GM18502 (cell line): ENCODE results near the gene RIC3.
"Not testable (repeated sequence)": the region's sequence is repeated elsewhere in the genome, so short reads cannot be mapped to it uniquely, and the experiment has no call there.

ENCODE experiments used
- ATAC-seq: cut with Tn5 transposase; IDR thresholded peaks from one replicate; pipeline ENCODE4 v1.9.1; 2021; ENCODE audit warnings: mild to moderate bottlenecking; ENCODE audit not compliant: unreplicated experiment, poor library complexity

RIC3 gene

GRCh38 chr11:8192016-8192895, 23.4 kb upstream of the RIC3 start:
- peak; percentile 62 for ATAC-seq

DNA sequence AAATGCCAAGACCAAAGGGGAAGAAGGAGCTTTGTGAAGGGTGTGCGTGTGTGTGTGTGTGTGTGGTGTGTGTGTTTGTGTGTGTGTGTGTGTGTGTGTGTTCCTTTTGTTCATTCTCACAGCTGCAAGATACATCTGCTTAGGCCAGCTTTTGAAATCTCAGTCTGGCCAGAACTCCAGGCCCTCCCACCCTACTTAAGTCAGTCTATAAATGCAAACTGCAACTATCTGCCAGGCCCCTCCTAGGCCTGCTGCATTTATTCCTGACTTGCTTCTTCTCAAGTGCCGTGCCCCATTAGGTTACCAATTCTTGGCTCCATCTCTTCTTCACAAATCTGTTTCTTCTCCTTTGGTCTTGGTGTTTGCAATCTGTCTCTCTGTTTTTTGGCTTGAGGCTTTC, 21.6 kb upstream of the RIC3 start:
- no peak for ATAC-seq

GRCh38 chr11:8186429-8186828, 17.6 kb upstream of the RIC3 start:
- no peak for ATAC-seq

GRCh38 chr11:8183111-8183510, 14.3 kb upstream of the RIC3 start:
- no peak for ATAC-seq

DNA sequence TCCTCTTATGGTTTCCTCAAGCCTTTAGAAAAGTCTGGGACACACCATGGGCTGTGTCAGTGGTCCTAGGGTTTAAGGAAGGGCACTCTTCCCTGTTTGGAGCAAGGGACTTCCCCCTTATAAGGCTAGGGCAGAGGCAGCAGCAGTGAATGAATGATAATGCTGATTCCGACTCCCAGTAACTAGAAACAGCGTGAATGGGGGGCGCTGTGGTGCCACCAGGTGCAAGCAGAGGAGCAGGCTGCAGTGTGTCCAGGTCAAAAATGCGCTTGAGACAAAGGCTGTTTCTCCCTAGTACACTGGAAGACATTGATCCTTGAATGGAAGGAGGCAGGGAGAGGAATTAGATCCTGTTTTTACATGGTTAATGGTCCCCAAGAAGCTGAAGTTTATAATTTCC, 11.6 kb upstream of the RIC3 start:
- no peak for ATAC-seq

GRCh38 chr11:8178297-8178696, 9.5 kb upstream of the RIC3 start:
- ATAC-seq: no peak

GRCh38 chr11:8177136-8177535, 8.3 kb upstream of the RIC3 start:
- no peak for ATAC-seq

- ATAC-seq: no peak
These were observed 1.0 kb downstream of the RIC3 start for GRCh38 chr11:8167796-8168195.

DNA sequence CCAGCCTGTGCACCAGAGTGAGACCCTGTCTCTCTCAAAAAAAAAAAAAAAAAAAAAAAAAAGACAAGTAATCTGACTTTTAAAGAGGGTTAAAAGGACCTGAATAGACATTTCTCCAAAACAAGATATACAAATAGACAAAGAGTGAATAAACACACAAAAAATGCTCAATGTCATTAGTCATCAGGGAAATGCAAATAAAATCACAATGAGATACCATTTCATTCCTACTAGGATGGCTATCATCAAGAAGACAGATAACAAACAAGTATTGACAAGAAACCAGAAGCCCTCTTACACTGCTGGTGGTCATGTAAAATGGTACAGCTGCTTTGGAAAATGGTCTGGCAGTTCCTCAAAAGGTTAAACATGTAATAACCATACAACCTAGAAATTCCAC, 4.1 kb downstream of the RIC3 start:
- no peak for ATAC-seq

DNA sequence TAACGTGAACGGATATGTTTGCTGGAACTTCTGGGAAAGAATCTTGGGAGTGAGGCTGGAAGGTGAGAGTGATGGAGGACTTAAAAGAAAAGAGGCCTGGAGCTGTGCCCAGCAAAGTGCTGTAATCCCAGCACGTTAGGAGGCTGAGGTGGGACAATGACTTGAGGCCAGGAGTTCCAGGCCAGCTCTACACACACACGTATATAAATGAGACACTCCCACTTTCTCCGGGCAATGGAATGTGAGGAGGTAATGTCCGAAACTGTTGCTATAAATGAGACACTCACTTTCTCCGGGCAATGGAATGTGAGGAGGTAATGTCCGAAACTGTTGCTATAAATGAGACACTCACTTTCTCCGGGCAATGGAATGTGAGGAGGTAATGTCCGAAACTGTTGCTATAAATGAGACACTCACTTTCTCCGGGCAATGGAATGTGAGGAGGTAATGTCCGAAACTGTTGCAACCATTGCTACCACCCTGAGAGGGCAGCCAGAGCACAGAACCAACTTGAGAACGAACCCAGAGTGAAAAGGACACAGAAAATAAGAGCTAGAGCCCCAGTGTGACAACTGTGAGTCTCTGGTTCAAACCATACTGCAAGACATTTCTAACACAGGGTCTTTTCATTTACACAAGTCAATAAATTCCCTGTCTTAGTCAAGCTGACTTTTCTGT, 7.1 kb downstream of the RIC3 start:
- not testable (repeated sequence) for ATAC-seq

DNA sequence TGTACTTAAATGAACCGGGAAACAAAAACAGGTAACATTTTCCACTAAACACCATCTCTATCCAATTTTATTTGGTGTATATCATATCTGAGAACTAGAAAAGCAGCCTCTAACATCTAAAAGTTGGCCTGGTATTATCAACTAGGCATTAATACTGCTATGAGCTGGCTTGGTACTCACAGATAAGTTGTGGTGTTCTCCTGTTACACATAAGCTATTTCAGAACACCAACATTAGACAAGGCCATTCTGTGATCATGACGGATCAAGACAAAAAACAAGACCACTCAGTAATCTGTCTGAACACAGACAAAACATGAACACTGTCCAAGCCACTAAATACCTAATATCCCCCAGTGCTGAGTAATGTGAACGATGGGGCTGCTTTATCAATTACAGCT, 11.9 kb downstream of the RIC3 start:
- ATAC-seq: no peak

DNA sequence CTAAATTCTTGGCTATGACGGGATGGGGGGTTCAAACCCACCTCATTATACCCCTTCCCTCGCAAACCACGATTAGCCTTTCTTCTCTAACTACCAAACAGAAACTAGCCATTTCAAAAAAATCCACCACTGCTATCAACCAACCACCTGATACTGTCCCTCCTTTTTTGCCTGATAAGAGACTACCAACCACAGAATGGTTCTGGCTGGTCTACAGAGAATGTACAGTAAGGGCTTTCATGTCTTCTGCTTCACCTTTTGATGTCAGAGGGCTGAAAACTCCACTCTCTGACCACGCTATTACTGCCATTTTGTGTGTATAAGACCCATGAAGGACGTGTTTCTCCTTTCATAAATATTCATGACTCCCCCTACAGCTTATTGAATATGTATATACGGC, 19.1 kb downstream of the RIC3 start:
- no peak for ATAC-seq

GRCh38 chr11:8138526-8138925, 30.3 kb downstream of the RIC3 start:
- ATAC-seq: no peak

DNA sequence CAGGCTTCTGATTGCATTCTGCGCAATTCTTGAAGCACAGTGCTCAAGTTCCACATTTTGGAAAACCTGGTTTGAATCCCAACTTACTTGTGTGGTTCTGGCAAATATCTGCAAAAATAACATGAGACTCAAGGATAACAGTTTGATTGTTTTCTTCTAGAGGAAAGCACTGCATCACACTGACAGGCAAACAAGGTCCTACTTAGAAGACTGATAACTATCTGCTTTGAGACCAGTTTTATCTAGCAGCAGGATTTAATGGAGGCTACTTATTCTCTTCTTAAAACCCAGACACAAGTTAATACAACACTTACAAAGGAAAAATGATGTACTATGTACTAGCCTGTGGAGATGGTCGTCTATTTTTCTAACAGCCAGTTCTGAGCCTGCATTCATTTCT, 41.4 kb downstream of the RIC3 start:
- ATAC-seq: no peak

DNA sequence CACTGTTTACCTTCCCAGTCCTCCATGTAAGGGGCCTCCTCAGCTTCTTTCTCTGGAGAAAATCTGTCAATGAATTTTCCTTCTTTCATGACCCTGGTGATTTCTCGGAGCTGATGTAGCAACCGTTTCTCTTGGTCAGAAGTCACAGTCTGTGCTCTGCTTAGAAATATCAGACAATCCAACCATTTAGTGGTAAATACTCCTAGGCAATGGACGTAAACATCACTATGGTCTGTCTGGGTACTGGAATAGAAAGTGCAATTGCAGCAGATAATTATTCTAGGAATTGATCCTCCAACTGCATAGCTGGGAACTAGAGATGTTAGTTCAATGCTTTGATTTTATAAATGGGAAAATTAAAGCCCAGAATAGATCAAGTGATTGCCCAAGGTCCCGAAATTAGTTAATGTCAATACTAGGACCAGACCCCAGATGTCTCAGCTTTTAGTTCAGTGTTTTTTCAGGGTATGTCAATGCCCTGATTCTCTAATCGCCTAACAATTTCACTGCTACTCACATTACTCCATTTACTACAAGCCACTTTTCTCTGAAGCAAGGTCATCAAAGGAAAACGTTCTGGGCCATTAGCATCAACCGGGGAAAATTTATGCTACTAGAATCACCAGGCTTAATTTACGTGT, 42.1 kb downstream of the RIC3 start:
- ATAC-seq: no peak

GRCh38 chr11:8122173-8122764, 46.6 kb downstream of the RIC3 start:
- ATAC-seq: no peak

DNA sequence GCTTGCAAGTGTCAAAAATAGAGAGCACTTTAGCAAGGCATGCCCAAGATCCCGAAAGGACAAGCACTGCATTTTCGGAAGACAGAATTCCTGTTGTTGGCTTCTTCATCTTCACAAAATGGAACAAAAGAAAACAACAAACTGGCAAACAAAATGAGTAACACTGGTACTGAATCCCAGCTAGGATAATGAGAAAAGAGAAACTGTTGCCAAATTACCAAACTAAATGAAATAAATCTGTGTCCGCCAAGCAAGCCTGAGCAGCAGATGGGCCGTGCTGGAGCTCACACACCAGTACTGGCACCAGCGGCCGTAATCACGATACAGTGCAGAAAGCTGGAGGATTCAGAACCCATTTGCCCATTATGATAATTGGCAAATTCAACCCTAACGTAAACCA, 57.2 kb downstream of the RIC3 start:
- ATAC-seq: no peak

DNA sequence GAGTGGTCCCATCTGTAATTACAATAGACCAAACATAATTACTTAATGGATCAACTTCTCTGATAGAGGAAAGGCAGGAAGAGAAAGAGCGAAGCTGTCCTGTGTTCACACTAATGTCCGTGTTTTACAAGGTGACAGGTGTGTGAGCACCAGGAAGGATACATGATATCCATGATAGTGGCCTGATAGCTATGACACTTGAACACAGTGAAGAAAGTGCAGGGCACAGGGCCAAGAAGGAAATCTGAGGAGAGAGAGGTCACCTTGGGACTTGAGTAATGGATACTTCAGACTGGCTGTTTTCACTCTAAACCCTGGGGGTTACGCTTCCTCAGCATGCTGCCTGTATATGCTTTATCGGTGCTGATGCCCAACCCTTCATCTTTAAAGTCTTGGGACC, 58.4 kb downstream of the RIC3 start:
- no peak for ATAC-seq

DNA sequence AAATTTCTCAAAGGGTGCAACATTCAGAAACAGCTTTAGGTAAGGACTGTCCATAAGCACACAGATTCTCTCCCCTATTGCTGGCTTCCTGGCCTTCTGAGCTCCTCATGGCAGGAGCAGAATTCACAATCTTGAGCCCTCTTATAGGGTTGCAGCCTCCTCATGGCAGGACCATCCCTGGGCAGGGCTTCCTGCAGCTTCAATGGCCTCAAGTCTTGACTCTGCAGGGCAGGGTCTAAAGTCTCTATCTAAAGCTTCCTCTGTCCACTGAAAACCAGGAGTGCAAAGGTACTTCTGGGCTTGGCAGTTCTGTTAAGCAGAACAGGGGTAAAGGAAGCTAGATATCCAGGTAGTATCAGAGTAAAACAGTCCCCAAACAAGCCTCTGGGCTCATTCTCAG, 59.1 kb downstream of the RIC3 start:
- no peak for ATAC-seq

GRCh38 chr11:8108421-8108820, 60.4 kb downstream of the RIC3 start:
- no peak for ATAC-seq

GRCh38 chr11:8107642-8108041, 61.2 kb downstream of the RIC3 start:
- ATAC-seq: no peak
